Measurements from ENCODE around the gene ZNF710. TPM values are rescaled to one million over a fixed set of nuclear protein-coding genes. Genes with fewer than 3 reads are reported as not detected.
A peak's percentile ranks its signal among the peaks of the same experiment; 100 is the strongest.

The ZNF710 gene
- total and polyA plus RNA-seq, 2 of the 13 experiments (the other 11 are each of a cell fraction or from before 2014, with no cell fraction given): 4.7 to 20.6 TPM

DNA sequence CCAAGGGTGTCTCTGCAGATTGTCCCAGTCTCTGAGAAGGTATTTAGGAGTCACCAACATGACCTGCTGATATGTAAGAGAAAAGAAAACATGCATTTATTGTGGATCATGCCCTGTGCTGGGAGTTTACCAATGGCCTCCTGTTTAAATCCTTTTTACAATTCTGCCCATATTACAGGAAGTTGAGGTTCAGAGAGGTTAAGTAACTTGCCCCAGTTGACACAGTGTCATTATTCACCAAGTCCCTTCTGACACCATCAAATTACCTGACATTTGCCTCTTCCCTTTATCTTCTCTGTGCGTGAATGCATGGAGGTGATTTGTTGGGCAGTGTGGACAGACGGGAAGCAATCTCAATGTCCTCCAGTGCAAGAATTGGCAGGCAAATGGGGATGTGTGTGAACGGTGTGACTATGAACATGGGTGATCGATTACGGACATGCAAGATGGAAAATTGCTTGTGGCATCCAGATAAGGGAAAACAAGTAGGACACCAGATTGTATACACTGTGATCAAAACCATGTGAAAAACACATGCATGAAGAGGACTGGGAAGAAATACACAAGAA, 27.3 kb downstream of the ZNF710 start:
- Histone ChIP-seq H3K36me3 (replicated peaks in 1 of 2; ENCODE audit: control insufficient read depth in 1 of 2, insufficient read depth in 2 of 2, low read length in 2 of 2) (no peaks in the 10 kb centered on the region; a peak in 1 of 5 replicates), H4K20me1 (ENCODE audit: insufficient read depth, low read length) (peaks cover 3% of the 10 kb centered on the region; the same call in 1 of the 2 replicates), H3K9me3 (ENCODE audit: low read length) (no peaks in the 10 kb centered on the region), H3K27ac (ENCODE audit: extremely low read length, insufficient read depth, low read length) (no peak overlapping the region), H3K4me2 (ENCODE audit: low read depth, low read length) (no peak overlapping the region), H3K79me2 (ENCODE audit: insufficient read depth, low read length) (peaks cover 27% of the 10 kb centered on the region), H2AFZ (ENCODE audit: low read length) (no peak overlapping the region), H3K27me3 (ENCODE audit: control insufficient read depth in 1 of 2, insufficient read depth in 2 of 2, low read length in 2 of 2) (no peaks in the 10 kb centered on the region), H3K4me3 (replicated peaks in 1 of 3; ENCODE audit: insufficient read depth in 1 of 3, low read depth in 2 of 3, low read length in 3 of 3) (no peak overlapping the region), H3K9ac (ENCODE audit: insufficient read depth, low read depth, low read length) (no peak overlapping the region), H3K4me1 (ENCODE audit: insufficient read depth, low read length) (peaks cover 32% of the 10 kb centered on the region)
- intact Hi-C loops (cut with micrococcal nuclease; ENCODE audit: unreplicated experiment): no loop called here
- no TSS peak for BruUV-seq (replicated peaks)
- ATAC-seq (no peak), DNase-seq (ENCODE audit: low spot score) (no peak), FAIRE-seq (no peak)
- 95% methylated on average over 5 of the region's 5 CpGs for WGBS (ENCODE audit: low lambda C conversion rate)
- POLR2A ChIA-PET: interaction anchor here (1.1 kb wide), 1 partner anchor 25 kb away, joined by 7 read pairs; no protein-coding TSS in a partner anchor
- in situ Hi-C loops (cut with HindIII; ENCODE audit: extremely low pct_ligation_motif_present, low pct_unique_long_range_greater_than_20kb): no loop called here
- TF ChIP-seq CENPBD1 (CRISPR knock-in tag; IDR thresholded peaks at IDR 0.05; ENCODE audit: borderline replicate concordance, low read depth) (no peak), TEAD3 (CRISPR knock-in tag; optimal IDR thresholded peaks at IDR 0.05; ENCODE audit: borderline replicate concordance) (no peak), SP5 (CRISPR knock-in tag; IDR thresholded peaks at IDR 0.05; ENCODE audit: borderline replicate concordance, low read depth) (no peak), HCFC1 (IDR thresholded peaks at IDR 0.05; ENCODE audit: low read depth, low read length) (no peak), HES4 (CRISPR knock-in tag; IDR thresholded peaks at IDR 0.05; ENCODE audit: borderline replicate concordance) (no peak), ZNF768 (CRISPR knock-in tag; IDR thresholded peaks at IDR 0.05) (peak; percentile 39; the same call in 1 of the 2 replicates)
- TF ChIP-seq, protein P1, sequence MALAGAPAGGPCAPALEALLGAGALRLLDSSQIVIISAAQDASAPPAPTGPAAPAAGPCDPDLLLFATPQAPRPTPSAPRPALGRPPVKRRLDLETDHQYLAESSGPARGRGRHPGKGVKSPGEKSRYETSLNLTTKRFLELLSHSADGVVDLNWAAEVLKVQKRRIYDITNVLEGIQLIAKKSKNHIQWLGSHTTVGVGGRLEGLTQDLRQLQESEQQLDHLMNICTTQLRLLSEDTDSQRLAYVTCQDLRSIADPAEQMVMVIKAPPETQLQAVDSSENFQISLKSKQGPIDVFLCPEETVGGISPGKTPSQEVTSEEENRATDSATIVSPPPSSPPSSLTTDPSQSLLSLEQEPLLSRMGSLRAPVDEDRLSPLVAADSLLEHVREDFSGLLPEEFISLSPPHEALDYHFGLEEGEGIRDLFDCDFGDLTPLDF (CRISPR knock-in tag; IDR thresholded peaks at IDR 0.05): no peak
- TF ChIP-seq, protein P2, sequence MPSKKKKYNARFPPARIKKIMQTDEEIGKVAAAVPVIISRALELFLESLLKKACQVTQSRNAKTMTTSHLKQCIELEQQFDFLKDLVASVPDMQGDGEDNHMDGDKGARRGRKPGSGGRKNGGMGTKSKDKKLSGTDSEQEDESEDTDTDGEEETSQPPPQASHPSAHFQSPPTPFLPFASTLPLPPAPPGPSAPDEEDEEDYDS (CRISPR knock-in tag; IDR thresholded peaks at IDR 0.05): no peak
- TF ChIP-seq, protein P3, sequence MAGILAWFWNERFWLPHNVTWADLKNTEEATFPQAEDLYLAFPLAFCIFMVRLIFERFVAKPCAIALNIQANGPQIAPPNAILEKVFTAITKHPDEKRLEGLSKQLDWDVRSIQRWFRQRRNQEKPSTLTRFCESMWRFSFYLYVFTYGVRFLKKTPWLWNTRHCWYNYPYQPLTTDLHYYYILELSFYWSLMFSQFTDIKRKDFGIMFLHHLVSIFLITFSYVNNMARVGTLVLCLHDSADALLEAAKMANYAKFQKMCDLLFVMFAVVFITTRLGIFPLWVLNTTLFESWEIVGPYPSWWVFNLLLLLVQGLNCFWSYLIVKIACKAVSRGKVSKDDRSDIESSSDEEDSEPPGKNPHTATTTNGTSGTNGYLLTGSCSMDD (CRISPR knock-in tag; IDR thresholded peaks at IDR 0.05): no peak
- CTCF ChIA-PET (ENCODE audit: low intra/inter-chr PET ratio, low total read pairs): no interaction called here

All from HepG2 (cell line).